Calu3 (cell line): ENCODE results near the gene C11orf71. TPM values are rescaled to one million over a fixed set of nuclear protein-coding genes. Genes with fewer than 3 reads are reported as not detected.

ENCODE experiments used
- BruUV-seq: library from RNA; stranded (reverse); fragments of 400-500 nt; replicated peaks from 2 replicates; lab custom pipeline; 2021; lab: Mats Ljungman, UMichigan
- CTCF ChIA-PET: fragments of 300-600 bp; sonication (Branson Sonifier 250); formaldehyde crosslinking; loops from one replicate; lab custom pipeline; 2022; ENCODE audit warnings: antibody characterized with exemption; lab: Charles Lee
- DNase-seq: peaks from one replicate; pipeline ENCODE4 v3.0.0; 2022
- H3K27ac Mint-ChIP-seq: one replicate; pipeline ENCODE4 v1.8.0; 2022; ENCODE audit warnings: mixed read lengths; ENCODE audit not compliant: unreplicated experiment
- H3K27me3 Mint-ChIP-seq: one replicate; pipeline ENCODE4 v1.8.0; 2022; ENCODE audit warnings: mixed read lengths; ENCODE audit not compliant: unreplicated experiment
- H3K36me3 Mint-ChIP-seq: one replicate; pipeline ENCODE4 v1.8.0; 2022; ENCODE audit warnings: mild to moderate bottlenecking, moderate library complexity, mixed read lengths; ENCODE audit not compliant: insufficient read depth, unreplicated experiment
- H3K4me1 Mint-ChIP-seq: one replicate; pipeline ENCODE4 v1.8.0; 2022; ENCODE audit warnings: mild to moderate bottlenecking, low read depth, mixed read lengths; ENCODE audit not compliant: unreplicated experiment
- H3K4me3 Mint-ChIP-seq: one replicate; pipeline ENCODE4 v1.8.0; 2022; ENCODE audit warnings: mild to moderate bottlenecking, low read depth, moderate library complexity, mixed read lengths; ENCODE audit not compliant: unreplicated experiment
- H3K9me3 Mint-ChIP-seq: one replicate; pipeline ENCODE4 v1.8.0; 2022; ENCODE audit warnings: low read depth, mixed read lengths; ENCODE audit not compliant: unreplicated experiment
- CTCF ChIP-seq: fragments of 200-600 bp; IDR thresholded peaks from one replicate; pipeline ENCODE4 v1.8.0; 2022; ENCODE audit warnings: antibody characterized with exemption; ENCODE audit not compliant: unreplicated experiment
- intact Hi-C: fragments of 100-400 bp; cut with micrococcal nuclease; formaldehyde crosslinking; loops from one replicate; pipeline ENCODE4 v1.10.0; 2022; ENCODE audit not compliant: unreplicated experiment
- total RNA-seq: library from RNA; stranded (reverse); gene quantifications from 2 replicates; pipeline ENCODE4 v1.2.3, GENCODE V29; 2022

C11orf71 gene
- total RNA-seq, 1 experiment from 2014 or later: 3.8 TPM

GRCh38 chr11:114395736-114396135, 4.6 kb downstream of the C11orf71 start:
- peaks cover 20% of the 10 kb centered on the region for H3K4me1 Mint-ChIP-seq
- intact Hi-C loops: loop anchor here (5.0 kb wide), 1 partner anchor 113 kb away; no protein-coding TSS in a partner anchor
- BruUV-seq: no TSS peak
- H3K27me3 Mint-ChIP-seq: no peaks in the 10 kb centered on the region
- no peak overlapping the region for H3K4me3 Mint-ChIP-seq
- CTCF ChIA-PET: interaction anchor here (1.0 kb wide), 1 partner anchor 9 kb away, joined by 3 read pairs; no protein-coding TSS in a partner anchor
- DNase-seq: peak; percentile 7
- TF ChIP-seq CTCF: no peak
- H3K9me3 Mint-ChIP-seq: no peaks in the 10 kb centered on the region
- no peak overlapping the region for H3K27ac Mint-ChIP-seq
- H3K36me3 Mint-ChIP-seq: peaks cover 13% of the 10 kb centered on the region

GRCh38 chr11:114392735-114393667, 7.3 kb downstream of the C11orf71 start:
- CTCF ChIA-PET: interaction anchor here (0.6 kb wide), 1 partner anchor 98 kb away, joined by 4 read pairs; no protein-coding TSS in a partner anchor
- no peaks in the 10 kb centered on the region for H3K9me3 Mint-ChIP-seq
- no peaks in the 10 kb centered on the region for H3K36me3 Mint-ChIP-seq
- H3K4me3 Mint-ChIP-seq: no peak overlapping the region
- no peaks in the 10 kb centered on the region for H3K27me3 Mint-ChIP-seq
- no peak overlapping the region for H3K27ac Mint-ChIP-seq
- intact Hi-C loops: no loop called here
- no peak for DNase-seq
- no TSS peak for BruUV-seq
- peaks cover 11% of the 10 kb centered on the region for H3K4me1 Mint-ChIP-seq
- no peak for TF ChIP-seq CTCF

- BruUV-seq: no TSS peak
Observed at GRCh38 chr11:114386545-114386944, 13.8 kb downstream of the C11orf71 start.

GRCh38 chr11:114386131-114386530, 14.2 kb downstream of the C11orf71 start:
- H3K27ac Mint-ChIP-seq: no peak overlapping the region
- no TSS peak for BruUV-seq
- H3K4me3 Mint-ChIP-seq: no peak overlapping the region
- H3K36me3 Mint-ChIP-seq: no peaks in the 10 kb centered on the region
- DNase-seq: no peak
- no peaks in the 10 kb centered on the region for H3K9me3 Mint-ChIP-seq
- CTCF ChIA-PET: interaction anchor here (1.1 kb wide), 1 partner anchor 10 kb away, joined by 3 read pairs; no protein-coding TSS in a partner anchor
- intact Hi-C loops: no loop called here
- no peak for TF ChIP-seq CTCF
- H3K4me1 Mint-ChIP-seq: no peaks in the 10 kb centered on the region
- no peaks in the 10 kb centered on the region for H3K27me3 Mint-ChIP-seq

More at GRCh38 chr11:114386545-114386944, 13.8 kb downstream of the C11orf71 start:
- Mint-ChIP-seq H3K4me3 (no peak overlapping the region), H3K4me1 (no peaks in the 10 kb centered on the region), H3K27me3 (no peaks in the 10 kb centered on the region), H3K9me3 (no peaks in the 10 kb centered on the region), H3K27ac (no peak overlapping the region), H3K36me3 (no peaks in the 10 kb centered on the region)
- CTCF ChIA-PET: interaction anchor here (1.1 kb wide), 1 partner anchor 9 kb away, joined by 3 read pairs; no protein-coding TSS in a partner anchor
- no peak for DNase-seq
- TF ChIP-seq CTCF: no peak
- intact Hi-C loops: no loop called here
